NCI-H69 (cell line): ENCODE measurements around the gene ANTXRL.
"Not testable (repeated sequence)": the region's sequence is repeated elsewhere in the genome, so short reads cannot be mapped to it uniquely, and the experiment has no call there.

ENCODE experiments used
- DNase-seq: peaks from one replicate; lab custom pipeline; 2025; lab: John Stamatoyannopoulos, UW

ANTXRL gene

GRCh38 chr10:46294641-46295220 lies 7.9 kb downstream of the ANTXRL start:
- DNase-seq = no peak

- DNase-seq = not testable (repeated sequence)
These were observed 8.7 kb downstream of the ANTXRL start for GRCh38 chr10:46295350-46296010.

GRCh38 chr10:46296086-46296485 lies 9.3 kb downstream of the ANTXRL start:
- DNase-seq = not testable (repeated sequence)

- DNase-seq = no peak
These were observed 9.9 kb downstream of the ANTXRL start for GRCh38 chr10:46296641-46297141.

- no peak for DNase-seq
These were observed 10.8 kb downstream of the ANTXRL start for GRCh38 chr10:46297406-46298204.

GRCh38 chr10:46298477-46299285 lies 11.9 kb downstream of the ANTXRL start:
- DNase-seq = no peak

GRCh38 chr10:46299286-46299535 lies 12.4 kb downstream of the ANTXRL start:
- no peak for DNase-seq

GRCh38 chr10:46299536-46300369 lies 13.0 kb downstream of the ANTXRL start:
- peak; percentile 8 for DNase-seq

- not testable (repeated sequence) for DNase-seq
These were observed 13.5 kb downstream of the ANTXRL start for GRCh38 chr10:46300370-46300711.

- DNase-seq = no peak
These were observed 14.4 kb downstream of the ANTXRL start for GRCh38 chr10:46301056-46301645.

- no peak for DNase-seq
These were observed 15.1 kb downstream of the ANTXRL start for GRCh38 chr10:46301721-46302479.

- DNase-seq = not testable (repeated sequence)
These were observed 16.1 kb downstream of the ANTXRL start for GRCh38 chr10:46302765-46303352.

- DNase-seq = no peak
These were observed 17.3 kb downstream of the ANTXRL start for GRCh38 chr10:46304062-46304461.

- DNase-seq = not testable (repeated sequence)
These were observed 17.9 kb downstream of the ANTXRL start for GRCh38 chr10:46304671-46305070.

GRCh38 chr10:46305079-46305818 lies 18.5 kb downstream of the ANTXRL start:
- DNase-seq = no peak

- no peak for DNase-seq
These were observed 19.2 kb downstream of the ANTXRL start for GRCh38 chr10:46305986-46306385.

- no peak for DNase-seq
These were observed 19.9 kb downstream of the ANTXRL start for GRCh38 chr10:46306516-46307184.

GRCh38 chr10:46307281-46308112 lies 20.7 kb downstream of the ANTXRL start:
- no peak for DNase-seq
